ENCODE measurements around the gene LTBR. TPM values are rescaled to one million over a fixed set of nuclear protein-coding genes. Genes with fewer than 3 reads are reported as not detected.

Gene LTBR
- total RNA-seq, 5 donors from 2014 or later (not counting 1 experiment from before 2014, with no cell fraction given): 0.56 to 1.6 (median 1.2) TPM; not detected in 1

- Mint-ChIP-seq H3K27ac (no peak overlapping the region), H3K9me3 (no peaks in the 10 kb centered on the region), H3K36me3 (no peaks in the 10 kb centered on the region), H3K4me1 (peaks cover 3 to 7% (median 5%) of the 10 kb centered on the region in 3 donors), H3K27me3 (peaks cover 16 to 32% of the 10 kb centered on the region in 2 donors), H3K4me3 (peak overlapping the region in 1 of 3 donors; percentile 44)
- DNase-seq (no peak), ATAC-seq (replicated peaks in 1 of 4) (no peak)
- ChIA-PET POLR2A (interaction anchor here in 1 of 2 donors (0.6 kb wide), 2 partner anchors 10 to 36 kb away, joined by 3 read pairs; no protein-coding TSS in a partner anchor), CTCF (interaction anchor here (0.6 to 0.7 kb wide), 3 partner anchors 215 to 540 kb away, joined by 3 to 8 read pairs (median 3); no protein-coding TSS in a partner anchor)
- H3K27ac ChIP-seq (ENCODE audit: low read length): no peak overlapping the region
- H3K9me3 ChIP-seq: no peaks in the 10 kb centered on the region
- no peaks in the 10 kb centered on the region for H3K36me3 ChIP-seq (ENCODE audit: control insufficient read depth in 2 of 2, extremely low read depth in 1 of 2, insufficient read depth in 1 of 2, low read length in 1 of 2)
- peaks cover 0 to 12% of the 10 kb centered on the region in 2 experiments for H3K4me1 ChIP-seq (ENCODE audit: control insufficient read depth in 1 of 2, extremely low read depth in 1 of 2, insufficient read depth in 2 of 2, low read length in 2 of 2)
- H3K4me3 ChIP-seq (ENCODE audit: control insufficient read depth in 1 of 2, extremely low read depth in 1 of 2, low read length in 1 of 2): no peak overlapping the region
- H3K27me3 ChIP-seq (replicated peaks in 1 of 2; ENCODE audit: control insufficient read depth in 2 of 2, extremely low read depth in 1 of 2, insufficient read depth in 2 of 2, low read length in 1 of 2): peaks cover 0 to 51% of the 10 kb centered on the region in 2 experiments
- WGBS (ENCODE audit: insufficient coverage): 86% methylated on average over 25 of the region's 36 CpGs
Observed at GRCh38 chr12:6384499-6385436, 806 bp downstream of the LTBR start.

- Mint-ChIP-seq H3K4me1 (peaks cover 3 to 7% (median 5%) of the 10 kb centered on the region in 3 donors), H3K27ac (no peak overlapping the region), H3K27me3 (peaks cover 16 to 30% of the 10 kb centered on the region in 2 donors), H3K9me3 (no peaks in the 10 kb centered on the region), H3K36me3 (no peaks in the 10 kb centered on the region), H3K4me3 (no peak overlapping the region)
- no peaks in the 10 kb centered on the region for H3K36me3 ChIP-seq (ENCODE audit: control insufficient read depth in 2 of 2, extremely low read depth in 1 of 2, insufficient read depth in 1 of 2, low read length in 1 of 2)
- H3K4me1 ChIP-seq (ENCODE audit: control insufficient read depth in 1 of 2, extremely low read depth in 1 of 2, insufficient read depth in 2 of 2, low read length in 2 of 2): peaks cover 0 to 12% of the 10 kb centered on the region in 2 experiments
- no peak overlapping the region for H3K27ac ChIP-seq (ENCODE audit: low read length)
- WGBS (ENCODE audit: insufficient coverage): 83% methylated on average over 7 of the region's 11 CpGs
- H3K4me3 ChIP-seq (ENCODE audit: control insufficient read depth in 1 of 2, extremely low read depth in 1 of 2, low read length in 1 of 2): no peak overlapping the region
- no peaks in the 10 kb centered on the region for H3K9me3 ChIP-seq
- CTCF ChIA-PET: no interaction called here
- DNase-seq (no peak), ATAC-seq (replicated peaks in 1 of 4) (no peak)
- POLR2A ChIA-PET: interaction anchor here in 1 of 2 donors (0.7 kb wide), 1 partner anchor 501 kb away, joined by 3 read pairs; no protein-coding TSS in a partner anchor
- H3K27me3 ChIP-seq (replicated peaks in 1 of 2; ENCODE audit: control insufficient read depth in 2 of 2, extremely low read depth in 1 of 2, insufficient read depth in 2 of 2, low read length in 1 of 2): peaks cover 0 to 44% of the 10 kb centered on the region in 2 experiments
Observed at GRCh38 chr12:6386038-6386437, 2.1 kb downstream of the LTBR start.

GRCh38 chr12:6386491-6386890 is 2.5 kb downstream of the LTBR start:
- H3K27me3 Mint-ChIP-seq: peaks cover 16 to 25% of the 10 kb centered on the region in 2 donors
- no peak overlapping the region for H3K27ac Mint-ChIP-seq
- POLR2A ChIA-PET: no interaction called here
- H3K36me3 ChIP-seq (ENCODE audit: control insufficient read depth in 2 of 2, extremely low read depth in 1 of 2, insufficient read depth in 1 of 2, low read length in 1 of 2): no peaks in the 10 kb centered on the region
- no peaks in the 10 kb centered on the region for H3K36me3 Mint-ChIP-seq
- CTCF ChIA-PET: no interaction called here
- no peaks in the 10 kb centered on the region for H3K9me3 Mint-ChIP-seq
- H3K4me3 Mint-ChIP-seq: no peak overlapping the region
- peaks cover 0 to 12% of the 10 kb centered on the region in 2 experiments for H3K4me1 ChIP-seq (ENCODE audit: control insufficient read depth in 1 of 2, extremely low read depth in 1 of 2, insufficient read depth in 2 of 2, low read length in 2 of 2)
- no peak for DNase-seq
- WGBS (ENCODE audit: insufficient coverage): no CpG with 5 or more reads among the region's 1 CpG
- H3K4me3 ChIP-seq (ENCODE audit: control insufficient read depth in 1 of 2, extremely low read depth in 1 of 2, low read length in 1 of 2): no peak overlapping the region
- ATAC-seq (replicated peaks in 1 of 4): no peak
- peaks cover 0 to 39% of the 10 kb centered on the region in 2 experiments for H3K27me3 ChIP-seq (replicated peaks in 1 of 2; ENCODE audit: control insufficient read depth in 2 of 2, extremely low read depth in 1 of 2, insufficient read depth in 2 of 2, low read length in 1 of 2)
- H3K4me1 Mint-ChIP-seq: peaks cover 3 to 7% (median 5%) of the 10 kb centered on the region in 3 donors
- no peak overlapping the region for H3K27ac ChIP-seq (ENCODE audit: low read length)
- H3K9me3 ChIP-seq: no peaks in the 10 kb centered on the region

- Histone ChIP-seq H3K4me1 (ENCODE audit: control insufficient read depth in 1 of 2, extremely low read depth in 1 of 2, insufficient read depth in 2 of 2, low read length in 2 of 2) (peaks cover 0 to 12% of the 10 kb centered on the region in 2 experiments), H3K9me3 (no peaks in the 10 kb centered on the region), H3K4me3 (ENCODE audit: control insufficient read depth in 1 of 2, extremely low read depth in 1 of 2, low read length in 1 of 2) (no peak overlapping the region), H3K27ac (ENCODE audit: low read length) (no peak overlapping the region), H3K36me3 (ENCODE audit: control insufficient read depth in 2 of 2, extremely low read depth in 1 of 2, insufficient read depth in 1 of 2, low read length in 1 of 2) (no peaks in the 10 kb centered on the region), H3K27me3 (replicated peaks in 1 of 2; ENCODE audit: control insufficient read depth in 2 of 2, extremely low read depth in 1 of 2, insufficient read depth in 2 of 2, low read length in 1 of 2) (peaks cover 0 to 35% of the 10 kb centered on the region in 2 experiments)
- H3K36me3 Mint-ChIP-seq: no peaks in the 10 kb centered on the region
- no peak overlapping the region for H3K27ac Mint-ChIP-seq
- WGBS (ENCODE audit: insufficient coverage): 94% methylated on average over 2 of the region's 7 CpGs
- ChIA-PET POLR2A (no interaction called here), CTCF (no interaction called here)
- peaks cover 3 to 7% (median 5%) of the 10 kb centered on the region in 3 donors for H3K4me1 Mint-ChIP-seq
- no peaks in the 10 kb centered on the region for H3K9me3 Mint-ChIP-seq
- DNase-seq: no peak
- peaks cover 9 to 18% of the 10 kb centered on the region in 2 donors for H3K27me3 Mint-ChIP-seq
- no peak overlapping the region for H3K4me3 Mint-ChIP-seq
- ATAC-seq (replicated peaks in 1 of 4): no peak
Observed at GRCh38 chr12:6387541-6387940, 3.6 kb downstream of the LTBR start.

- Histone ChIP-seq H3K4me1 (ENCODE audit: control insufficient read depth in 1 of 2, extremely low read depth in 1 of 2, insufficient read depth in 2 of 2, low read length in 2 of 2) (peaks cover 0 to 2% of the 10 kb centered on the region in 2 experiments), H3K9me3 (no peaks in the 10 kb centered on the region), H3K36me3 (ENCODE audit: control insufficient read depth in 2 of 2, extremely low read depth in 1 of 2, insufficient read depth in 1 of 2, low read length in 1 of 2) (no peaks in the 10 kb centered on the region), H3K27me3 (replicated peaks in 1 of 2; ENCODE audit: control insufficient read depth in 2 of 2, extremely low read depth in 1 of 2, insufficient read depth in 2 of 2, low read length in 1 of 2) (peaks cover 0 to 8% of the 10 kb centered on the region in 2 experiments), H3K4me3 (ENCODE audit: control insufficient read depth in 1 of 2, extremely low read depth in 1 of 2, low read length in 1 of 2) (no peak overlapping the region), H3K27ac (ENCODE audit: low read length) (no peak overlapping the region)
- H3K4me3 Mint-ChIP-seq: no peak overlapping the region
- no peaks in the 10 kb centered on the region for H3K4me1 Mint-ChIP-seq
- H3K27me3 Mint-ChIP-seq: peaks cover 0 to 3% of the 10 kb centered on the region in 2 donors
- DNase-seq: no peak
- H3K9me3 Mint-ChIP-seq: no peaks in the 10 kb centered on the region
- WGBS (ENCODE audit: insufficient coverage): 83% methylated on average over 9 of the region's 15 CpGs
- CTCF ChIA-PET: interaction anchor here in 1 of 2 donors (0.5 to 0.7 kb wide), 2 partner anchors 56 to 90 kb away, joined by 3 to 6 read pairs; no protein-coding TSS in a partner anchor
- POLR2A ChIA-PET: interaction anchor here in 1 of 2 donors (0.7 kb wide), 1 partner anchor 9 kb away, joined by 3 read pairs; no protein-coding TSS in a partner anchor
- H3K36me3 Mint-ChIP-seq: no peaks in the 10 kb centered on the region
- H3K27ac Mint-ChIP-seq: no peak overlapping the region
- ATAC-seq (replicated peaks in 1 of 4): no peak
Observed at GRCh38 chr12:6390084-6390799, 6.3 kb downstream of the LTBR start.

- Mint-ChIP-seq H3K4me1 (no peaks in the 10 kb centered on the region), H3K27me3 (peaks cover 0 to 2% of the 10 kb centered on the region in 2 donors), H3K4me3 (no peak overlapping the region), H3K27ac (no peak overlapping the region), H3K9me3 (no peaks in the 10 kb centered on the region), H3K36me3 (no peaks in the 10 kb centered on the region)
- H3K4me3 ChIP-seq (ENCODE audit: control insufficient read depth in 1 of 2, extremely low read depth in 1 of 2, low read length in 1 of 2): no peak overlapping the region
- no peak overlapping the region for H3K27ac ChIP-seq (ENCODE audit: low read length)
- 78% methylated on average over 4 of the region's 17 CpGs for whole genome bisulfite sequencing (ENCODE audit: insufficient coverage)
- ATAC-seq (replicated peaks in 1 of 4) (no peak), DNase-seq (no peak)
- H3K36me3 ChIP-seq (ENCODE audit: control insufficient read depth in 2 of 2, extremely low read depth in 1 of 2, insufficient read depth in 1 of 2, low read length in 1 of 2): no peaks in the 10 kb centered on the region
- POLR2A ChIA-PET: no interaction called here
- CTCF ChIA-PET: no interaction called here
- H3K9me3 ChIP-seq: no peaks in the 10 kb centered on the region
- H3K27me3 ChIP-seq (replicated peaks in 1 of 2; ENCODE audit: control insufficient read depth in 2 of 2, extremely low read depth in 1 of 2, insufficient read depth in 2 of 2, low read length in 1 of 2): peaks cover 0 to 6% of the 10 kb centered on the region in 2 experiments
- peaks cover 0 to 2% of the 10 kb centered on the region in 2 experiments for H3K4me1 ChIP-seq (ENCODE audit: control insufficient read depth in 1 of 2, extremely low read depth in 1 of 2, insufficient read depth in 2 of 2, low read length in 2 of 2)
Observed at GRCh38 chr12:6391013-6391412, 7.1 kb downstream of the LTBR start.
